H9 (cell line): ENCODE data around the gene EMP3. TPM values are rescaled to one million over a fixed set of nuclear protein-coding genes. Genes with fewer than 3 reads are reported as not detected.
A peak's percentile ranks its signal among the peaks of the same experiment; 100 is the strongest.

Source experiments
- DNase-seq: peaks from one replicate; pipeline ENCODE4 v3.0.0-alpha.2; 2017
- H2AFZ ChIP-seq: one replicate; pipeline ENCODE4 v1.6.1; 2013; ENCODE audit warnings: mild to moderate bottlenecking, low read length, control low read depth, moderate library complexity
- H2AK5ac ChIP-seq: 2 replicates; pipeline ENCODE4 v1.6.1; 2013; ENCODE audit warnings: low read length, control low read depth, mixed read lengths; ENCODE audit not compliant: insufficient read length
- H2BK120ac ChIP-seq: one replicate; pipeline ENCODE4 v1.6.1; 2013; ENCODE audit warnings: low read depth, mild to moderate bottlenecking, low read length, control low read depth, inconsistent platforms; ENCODE audit not compliant: poor library complexity, severe bottlenecking
- H2BK12ac ChIP-seq: 2 replicates; pipeline ENCODE4 v1.6.1; 2013; ENCODE audit warnings: low read length, control low read depth, mixed read lengths, low read depth; ENCODE audit not compliant: insufficient read length
- H2BK15ac ChIP-seq: 2 replicates; pipeline ENCODE4 v1.6.1; 2013; ENCODE audit warnings: low read depth, low read length, control low read depth
- H2BK20ac ChIP-seq: one replicate; pipeline ENCODE4 v1.6.1; 2013; ENCODE audit warnings: low read depth, mild to moderate bottlenecking, low read length, control low read depth, inconsistent platforms; ENCODE audit not compliant: poor library complexity, severe bottlenecking
- H2BK5ac ChIP-seq: 2 replicates; pipeline ENCODE4 v1.6.1; 2013; ENCODE audit warnings: low read length, control low read depth, mixed read lengths; ENCODE audit not compliant: insufficient read length
- H3K14ac ChIP-seq: 2 replicates; pipeline ENCODE4 v1.6.1; 2013; ENCODE audit warnings: low read length, control low read depth; ENCODE audit not compliant: insufficient read depth
- H3K18ac ChIP-seq: 2 replicates; pipeline ENCODE4 v1.6.1; 2013; ENCODE audit warnings: low read depth, mild to moderate bottlenecking, mixed read lengths, low read length, control low read depth; ENCODE audit not compliant: insufficient read length
- H3K23ac ChIP-seq: 2 replicates; pipeline ENCODE4 v1.6.1; 2013; ENCODE audit warnings: low read length, control low read depth, mixed read lengths, low read depth; ENCODE audit not compliant: insufficient read length
- H3K23me2 ChIP-seq: 2 replicates; pipeline ENCODE4 v1.6.1; 2013; ENCODE audit warnings: low read depth, mild to moderate bottlenecking, mixed read lengths, low read length, control low read depth; ENCODE audit not compliant: insufficient read length, poor library complexity, severe bottlenecking
- H3K27ac ChIP-seq: 2 replicates; pipeline ENCODE4 v1.5.1; 2013; ENCODE audit warnings: low read length, control low read depth, mixed read lengths, low read depth; ENCODE audit not compliant: insufficient read length
- H3K27me3 ChIP-seq: 2 replicates; pipeline ENCODE4 v1.6.1; 2013; ENCODE audit warnings: low read length, control low read depth, inconsistent platforms; ENCODE audit not compliant: insufficient read depth
- H3K4ac ChIP-seq: 2 replicates; pipeline ENCODE4 v1.6.1; 2013; ENCODE audit warnings: low read depth, mild to moderate bottlenecking, control low read depth, inconsistent platforms, low read length, moderate library complexity
- H3K4me1 ChIP-seq: 2 replicates; pipeline ENCODE4 v1.6.1; 2013; ENCODE audit warnings: low read length, control low read depth, inconsistent platforms; ENCODE audit not compliant: insufficient read depth
- H3K4me2 ChIP-seq: 2 replicates; pipeline ENCODE4 v1.6.1; 2013; ENCODE audit warnings: low read length, control low read depth, mixed read lengths; ENCODE audit not compliant: insufficient read length, insufficient read depth
- H3K56ac ChIP-seq: 2 replicates; pipeline ENCODE4 v1.6.1; 2013; ENCODE audit warnings: low read depth, mild to moderate bottlenecking, mixed read lengths, low read length, control low read depth; ENCODE audit not compliant: insufficient read length
- H3K79me1 ChIP-seq: 2 replicates; pipeline ENCODE4 v1.6.1; 2013; ENCODE audit warnings: low read depth, mild to moderate bottlenecking, moderate library complexity, low read length, control low read depth, inconsistent platforms; ENCODE audit not compliant: insufficient read depth, poor library complexity, severe bottlenecking
- H3K79me2 ChIP-seq: 2 replicates; pipeline ENCODE4 v1.6.1; 2013; ENCODE audit warnings: low read length, control low read depth, inconsistent platforms; ENCODE audit not compliant: insufficient read depth
- H3K9ac ChIP-seq: 2 replicates; pipeline ENCODE4 v1.6.1; 2013; ENCODE audit warnings: low read length, control low read depth, mixed read lengths; ENCODE audit not compliant: insufficient read length; ENCODE audit errors: extremely low read depth
- H3K9me3 ChIP-seq: one replicate; pipeline ENCODE4 v1.6.1; 2013; ENCODE audit warnings: low read depth, low read length, inconsistent platforms; ENCODE audit not compliant: control insufficient read depth
- H3T11ph ChIP-seq: one replicate; pipeline ENCODE4 v1.6.1; 2013; ENCODE audit warnings: mild to moderate bottlenecking, low read length, control low read depth, inconsistent platforms
- H4K20me1 ChIP-seq: one replicate; pipeline ENCODE4 v1.6.1; 2013; ENCODE audit not compliant: control insufficient read depth, insufficient read length, insufficient read depth
- H4K5ac ChIP-seq: 2 replicates; pipeline ENCODE4 v1.6.1; 2013; ENCODE audit warnings: low read depth, mild to moderate bottlenecking, mixed read lengths, low read length, control low read depth; ENCODE audit not compliant: insufficient read length
- H4K8ac ChIP-seq: replicated peaks from 2 replicates; pipeline ENCODE4 v1.6.1; 2013; ENCODE audit warnings: low read length, control low read depth, mixed read lengths, low read depth; ENCODE audit not compliant: insufficient read length
- H4K91ac ChIP-seq: 2 replicates; pipeline ENCODE4 v1.6.1; 2013; ENCODE audit warnings: low read depth, mild to moderate bottlenecking, moderate library complexity, mixed read lengths, low read length, control low read depth; ENCODE audit not compliant: insufficient read length
- H3K27ac Mint-ChIP-seq, 3 experiments: 2 replicates in 2 of 3; 3 replicates in 1 of 3; pipeline ENCODE4 v1.8.0; 2020 to 2021; ENCODE audit warnings: mixed read lengths in 3 of 3, mild to moderate bottlenecking in 1 of 3, moderate library complexity in 1 of 3
- H3K27me3 Mint-ChIP-seq: 2 replicates; pipeline ENCODE4 v1.8.0; 2021; ENCODE audit warnings: low read depth, mild to moderate bottlenecking, moderate library complexity, mixed read lengths
- H3K36me3 Mint-ChIP-seq, 3 experiments: 2 replicates in 2 of 3; 3 replicates in 1 of 3; pipeline ENCODE4 v1.8.0; 2020 to 2021; ENCODE audit warnings: low read depth in 3 of 3, mixed read lengths in 3 of 3; ENCODE audit not compliant: insufficient read depth in 1 of 3
- H3K4me1 Mint-ChIP-seq, 2 experiments: 2 replicates each; pipeline ENCODE4 v1.8.0; 2020; ENCODE audit warnings: mixed read lengths in 2 of 2
- H3K4me3 Mint-ChIP-seq, 2 experiments: 2 replicates in 1 of 2; 3 replicates in 1 of 2; pipeline ENCODE4 v1.8.0; 2020 to 2021; ENCODE audit warnings: mild to moderate bottlenecking in 2 of 2, mixed read lengths in 2 of 2, moderate library complexity in 1 of 2
- H3K9me3 Mint-ChIP-seq, 2 experiments: 2 replicates in 1 of 2; 3 replicates in 1 of 2; pipeline ENCODE4 v1.8.0; 2020; ENCODE audit warnings: mild to moderate bottlenecking in 2 of 2, mixed read lengths in 2 of 2, moderate library complexity in 1 of 2
- WGBS: extraction: QIAGEN DNeasy Blood & Tissue Kit; methylation state at CpG from one replicate; pipeline ENCODE4 v1.1.7; 2013; ENCODE audit warnings: missing lambda C conversion rate, low lambda C conversion rate, mixed read lengths; ENCODE audit not compliant: insufficient read length; ENCODE audit errors: extremely low coverage; 5-methylcytosine and 5-hydroxymethylcytosine counted together
- total RNA-seq: library from RNA; stranded (reverse); gene quantifications from 2 replicates; pipeline ENCODE4 v1.2.1, GENCODE V29; 2021
- TF ChIP-seq, protein P1 (sequence below): fragments of 200-600 bp; sonication (generic); conservative IDR thresholded peaks from 3 replicates; pipeline ENCODE4 v1.8.0; 2021; ENCODE audit warnings: antibody characterized with exemption, mild to moderate bottlenecking

Gene EMP3
- total RNA-seq, 1 experiment from 2014 or later, result 9.6 TPM

- Histone ChIP-seq H4K5ac (no peak overlapping the region), H2BK20ac (no peak overlapping the region), H3K27ac (no peak overlapping the region), H4K20me1 (no peaks in the 10 kb centered on the region), H2BK5ac (no peak overlapping the region), H3K79me2 (no peaks in the 10 kb centered on the region), H3K14ac (peak overlapping the region; percentile 90), H3K4me1 (no peaks in the 10 kb centered on the region), H3K23ac (no peak overlapping the region), H2AK5ac (no peak overlapping the region), H3K27me3 (no peaks in the 10 kb centered on the region), H3K23me2 (peaks cover 11% of the 10 kb centered on the region), H3T11ph (no peak overlapping the region), H3K56ac (no peak overlapping the region), H4K91ac (no peak overlapping the region), H3K9ac (peak overlapping the region; percentile 68), H2BK15ac (no peak overlapping the region), H2BK12ac (no peak overlapping the region), H3K79me1 (no peaks in the 10 kb centered on the region), H3K9me3 (no peaks in the 10 kb centered on the region), H3K4me2 (peak overlapping the region; percentile 53), H3K18ac (peak overlapping the region; percentile 78), H2BK120ac (no peak overlapping the region), H2AFZ (no peak overlapping the region), H4K8ac (no peak overlapping the region), H3K4ac (no peak overlapping the region)
- peak overlapping the region; percentile 98 to 99 (median 98) for H3K27ac Mint-ChIP-seq
- no peaks in the 10 kb centered on the region for H3K9me3 Mint-ChIP-seq
- no peaks in the 10 kb centered on the region; a peak in 1 of 7 replicates for H3K36me3 Mint-ChIP-seq
- H3K27me3 Mint-ChIP-seq, result peaks cover 17% of the 10 kb centered on the region
- H3K4me3 Mint-ChIP-seq, result peak overlapping the region; percentile 81 to 91
- TF ChIP-seq, protein P1, sequence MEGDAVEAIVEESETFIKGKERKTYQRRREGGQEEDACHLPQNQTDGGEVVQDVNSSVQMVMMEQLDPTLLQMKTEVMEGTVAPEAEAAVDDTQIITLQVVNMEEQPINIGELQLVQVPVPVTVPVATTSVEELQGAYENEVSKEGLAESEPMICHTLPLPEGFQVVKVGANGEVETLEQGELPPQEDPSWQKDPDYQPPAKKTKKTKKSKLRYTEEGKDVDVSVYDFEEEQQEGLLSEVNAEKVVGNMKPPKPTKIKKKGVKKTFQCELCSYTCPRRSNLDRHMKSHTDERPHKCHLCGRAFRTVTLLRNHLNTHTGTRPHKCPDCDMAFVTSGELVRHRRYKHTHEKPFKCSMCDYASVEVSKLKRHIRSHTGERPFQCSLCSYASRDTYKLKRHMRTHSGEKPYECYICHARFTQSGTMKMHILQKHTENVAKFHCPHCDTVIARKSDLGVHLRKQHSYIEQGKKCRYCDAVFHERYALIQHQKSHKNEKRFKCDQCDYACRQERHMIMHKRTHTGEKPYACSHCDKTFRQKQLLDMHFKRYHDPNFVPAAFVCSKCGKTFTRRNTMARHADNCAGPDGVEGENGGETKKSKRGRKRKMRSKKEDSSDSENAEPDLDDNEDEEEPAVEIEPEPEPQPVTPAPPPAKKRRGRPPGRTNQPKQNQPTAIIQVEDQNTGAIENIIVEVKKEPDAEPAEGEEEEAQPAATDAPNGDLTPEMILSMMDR, result peak; percentile 16; the same call in 2 of the 3 replicates
- peaks cover 41 to 62% of the 10 kb centered on the region in 2 experiments for H3K4me1 Mint-ChIP-seq
- DNase-seq, result peak; percentile 96
- WGBS, result no CpG with 5 or more reads among the region's 63 CpGs
These were observed 3.4 kb upstream of the EMP3 start for GRCh38 chr19:48321622-48322591.
